Panc1 (cell line): Measurements from ENCODE around the gene SLC11A1. TPM values are rescaled to one million over a fixed set of nuclear protein-coding genes. Genes with fewer than 3 reads are reported as not detected.

Experiments
- ATAC-seq: fragments of 200-7000 bp; cut with Tn5 transposase; 2 replicates; pipeline ENCODE4 v1.9.1; 2020; ENCODE audit warnings: mild to moderate bottlenecking, moderate library complexity
- BruUV-seq: library from RNA; stranded (reverse); fragments of 400-500 nt; replicated peaks from 2 replicates; lab custom pipeline; 2021; lab: Mats Ljungman, UMichigan
- CTCF ChIA-PET: fragments of 300-600 bp; sonication (Branson Sonifier 250); formaldehyde crosslinking; loops from one replicate; lab custom pipeline; 2022; ENCODE audit warnings: antibody characterized with exemption; lab: Charles Lee
- POLR2A ChIA-PET: fragments of 300-600 bp; sonication (Branson Sonifier 250); formaldehyde crosslinking; loops from one replicate; lab custom pipeline; 2022; ENCODE audit warnings: antibody characterized with exemption; lab: Charles Lee
- DNase-seq: peaks from one replicate; pipeline ENCODE4 v3.0.0-alpha.2; 2010; ENCODE audit warnings: low read depth, low spot score
- H3K27ac ChIP-seq: 2 replicates; pipeline ENCODE4 v1.5.1; 2011; ENCODE audit warnings: mild to moderate bottlenecking, low read length, inconsistent platforms
- H3K27me3 ChIP-seq: fragments of 200-500 bp; sonication (Bioruptor generic); 2 replicates; pipeline ENCODE4 v1.6.0; 2014; ENCODE audit warnings: low read length, inconsistent platforms; ENCODE audit not compliant: control insufficient read depth, insufficient read depth
- H3K36me3 ChIP-seq: fragments of 200-500 bp; sonication (Bioruptor generic); 2 replicates; pipeline ENCODE4 v1.5.1; 2014; ENCODE audit warnings: inconsistent platforms, mild to moderate bottlenecking, low read length, moderate library complexity; ENCODE audit not compliant: control insufficient read depth, insufficient read depth
- H3K4me1 ChIP-seq: 2 replicates; pipeline ENCODE4 v1.5.1; 2011; ENCODE audit warnings: inconsistent platforms, mild to moderate bottlenecking, low read length, moderate library complexity; ENCODE audit not compliant: control insufficient read depth, insufficient read depth
- H3K4me3 ChIP-seq, 2 experiments: 2 replicates each; pipeline ENCODE4 v1.5.1; 2011 to 2012; ENCODE audit warnings: low read depth in 2 of 2, low read length in 2 of 2, mild to moderate bottlenecking in 2 of 2, inconsistent platforms in 1 of 2, moderate library complexity in 1 of 2
- H3K9me3 ChIP-seq: fragments of 200-500 bp; sonication (Bioruptor generic); 2 replicates; pipeline ENCODE4 v1.5.1; 2014; ENCODE audit warnings: low read depth, mild to moderate bottlenecking, inconsistent platforms, low read length, moderate library complexity; ENCODE audit not compliant: control insufficient read depth, insufficient read depth
- CTCF ChIP-seq: fragments of 450-650 bp; IDR thresholded peaks from 2 replicates; pipeline ENCODE4 v1.5.1; 2017; ENCODE audit warnings: mild to moderate bottlenecking
- POLR2AphosphoS5 ChIP-seq: IDR thresholded peaks from 2 replicates; pipeline ENCODE4 v1.6.1; 2012; ENCODE audit warnings: mild to moderate bottlenecking, low read depth, low read length, moderate library complexity
- REST ChIP-seq, 2 experiments: IDR thresholded peaks; 2 replicates each; pipeline ENCODE4 v1.6.1; 2011 to 2012; ENCODE audit warnings: low read depth in 2 of 2, control low read depth in 1 of 2, low read length in 1 of 2, mild to moderate bottlenecking in 1 of 2, moderate library complexity in 1 of 2; ENCODE audit not compliant: insufficient read depth in 1 of 2
- SIN3A ChIP-seq: IDR thresholded peaks from 2 replicates; pipeline ENCODE4 v1.6.1; 2012; ENCODE audit warnings: low read depth, mild to moderate bottlenecking, low read length, moderate library complexity, borderline replicate concordance; ENCODE audit not compliant: insufficient read depth
- TCF7L2 ChIP-seq: IDR thresholded peaks from 2 replicates; pipeline ENCODE4 v1.6.1; 2011; ENCODE audit warnings: mild to moderate bottlenecking, low read depth, low read length, inconsistent platforms
- in situ Hi-C: cut with HindIII; loops from 2 replicates; pipeline ENCODE4 v1.10.0; 2016; ENCODE audit warnings: low sequenced_read_pairs, low pct_unique_long_range_greater_than_20kb
- intact Hi-C: fragments of 100-400 bp; cut with micrococcal nuclease; formaldehyde crosslinking; loops from one replicate; pipeline ENCODE4 v1.10.0; 2022; ENCODE audit not compliant: unreplicated experiment
- total RNA-seq: library from RNA; stranded (reverse); gene quantifications from one replicate; pipeline ENCODE4 v1.2.1, GENCODE V29; 2021; ENCODE audit not compliant: unreplicated experiment

The SLC11A1 gene
- total RNA-seq, 1 experiment from 2014 or later = 0.31 TPM

- in situ Hi-C loops = no loop called here
Measured at GRCh38 chr2:218405746-218406208, 23.7 kb downstream of the SLC11A1 start.

More at GRCh38 chr2:218405746-218406208, 23.7 kb downstream of the SLC11A1 start:
- no peak for DNase-seq
- ATAC-seq = peak; percentile 46
- H3K9me3 ChIP-seq = no peaks in the 10 kb centered on the region
- BruUV-seq = no TSS peak
- peaks cover 55% of the 10 kb centered on the region for H3K4me1 ChIP-seq
- ChIA-PET CTCF (interaction anchor here (0.7 kb wide), 1 partner anchor 41 kb away, joined by 11 read pairs; no protein-coding TSS in a partner anchor), POLR2A (no interaction called here)
- TF ChIP-seq TCF7L2 = no peak
- TF ChIP-seq POLR2AphosphoS5 = no peak
- TF ChIP-seq REST (IDR thresholded peaks at IDR 0.05; ENCODE audit: insufficient read depth in 1 of 2, low read depth in 2 of 2, low read length in 1 of 2) = no peak
- no peak for TF ChIP-seq CTCF
- no peak for TF ChIP-seq SIN3A
- peak overlapping the region; percentile 94 for H3K27ac ChIP-seq
- H3K36me3 ChIP-seq = no peaks in the 10 kb centered on the region; the same call in 1 of the 2 replicates
- no peaks in the 10 kb centered on the region for H3K27me3 ChIP-seq
- intact Hi-C loops = loop anchor here (5.0 kb wide), 1 partner anchor 57 kb away; no protein-coding TSS in a partner anchor
- peak overlapping the region; percentile 24 to 52 for H3K4me3 ChIP-seq
